HFF-Myc (cell line): ENCODE data around the gene SMOC1.

Experiments
- DNase-seq: peaks from one replicate; pipeline ENCODE4 v3.0.0-alpha.2; 2011; ENCODE audit warnings: low read depth; ENCODE audit errors: extremely low read depth
- H3K4me3 ChIP-seq: replicated peaks from 2 replicates; pipeline ENCODE4 v1.5.1; 2011; ENCODE audit warnings: low read depth, mild to moderate bottlenecking, control low read depth, low read length
- TF ChIP-seq, protein P1 (sequence below): IDR thresholded peaks from 2 replicates; pipeline ENCODE4 v1.5.1; 2012; ENCODE audit warnings: mild to moderate bottlenecking, low read depth, low read length, control low read depth; ENCODE audit errors: missing control alignments

The SMOC1 gene

GRCh38 chr14:69921052-69921451 is 41.8 kb downstream of the SMOC1 start:
- TF ChIP-seq, protein P1, sequence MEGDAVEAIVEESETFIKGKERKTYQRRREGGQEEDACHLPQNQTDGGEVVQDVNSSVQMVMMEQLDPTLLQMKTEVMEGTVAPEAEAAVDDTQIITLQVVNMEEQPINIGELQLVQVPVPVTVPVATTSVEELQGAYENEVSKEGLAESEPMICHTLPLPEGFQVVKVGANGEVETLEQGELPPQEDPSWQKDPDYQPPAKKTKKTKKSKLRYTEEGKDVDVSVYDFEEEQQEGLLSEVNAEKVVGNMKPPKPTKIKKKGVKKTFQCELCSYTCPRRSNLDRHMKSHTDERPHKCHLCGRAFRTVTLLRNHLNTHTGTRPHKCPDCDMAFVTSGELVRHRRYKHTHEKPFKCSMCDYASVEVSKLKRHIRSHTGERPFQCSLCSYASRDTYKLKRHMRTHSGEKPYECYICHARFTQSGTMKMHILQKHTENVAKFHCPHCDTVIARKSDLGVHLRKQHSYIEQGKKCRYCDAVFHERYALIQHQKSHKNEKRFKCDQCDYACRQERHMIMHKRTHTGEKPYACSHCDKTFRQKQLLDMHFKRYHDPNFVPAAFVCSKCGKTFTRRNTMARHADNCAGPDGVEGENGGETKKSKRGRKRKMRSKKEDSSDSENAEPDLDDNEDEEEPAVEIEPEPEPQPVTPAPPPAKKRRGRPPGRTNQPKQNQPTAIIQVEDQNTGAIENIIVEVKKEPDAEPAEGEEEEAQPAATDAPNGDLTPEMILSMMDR, result no peak
- DNase-seq, result no peak
- H3K4me3 ChIP-seq, result no peak overlapping the region

DNA sequence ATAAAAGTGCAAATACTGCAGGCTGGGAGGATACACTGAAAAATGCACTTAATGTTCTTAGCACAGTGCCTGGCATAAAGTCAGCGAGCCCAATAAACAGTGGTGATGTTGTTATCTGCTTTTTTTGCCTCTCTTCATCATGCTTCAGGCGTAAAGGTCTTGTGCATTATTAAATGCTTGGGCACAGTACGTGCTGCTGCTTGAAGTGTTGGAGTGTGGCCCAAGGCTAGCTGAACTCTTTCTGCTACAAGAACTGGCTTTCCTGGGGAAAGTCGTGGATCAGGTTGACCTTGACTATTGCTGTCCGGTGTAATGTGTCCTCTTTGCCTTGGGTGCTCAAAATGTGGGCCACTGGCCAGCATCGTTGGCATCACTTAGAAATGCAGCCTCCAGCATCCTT is 43.0 kb downstream of the SMOC1 start:
- TF ChIP-seq, protein P1, result no peak
- DNase-seq, result no peak
- no peak overlapping the region for H3K4me3 ChIP-seq

- no peak overlapping the region for H3K4me3 ChIP-seq
- no peak for DNase-seq
- TF ChIP-seq, protein P1, result no peak
Observed at GRCh38 chr14:69924201-69924600, 45.0 kb downstream of the SMOC1 start.

DNA sequence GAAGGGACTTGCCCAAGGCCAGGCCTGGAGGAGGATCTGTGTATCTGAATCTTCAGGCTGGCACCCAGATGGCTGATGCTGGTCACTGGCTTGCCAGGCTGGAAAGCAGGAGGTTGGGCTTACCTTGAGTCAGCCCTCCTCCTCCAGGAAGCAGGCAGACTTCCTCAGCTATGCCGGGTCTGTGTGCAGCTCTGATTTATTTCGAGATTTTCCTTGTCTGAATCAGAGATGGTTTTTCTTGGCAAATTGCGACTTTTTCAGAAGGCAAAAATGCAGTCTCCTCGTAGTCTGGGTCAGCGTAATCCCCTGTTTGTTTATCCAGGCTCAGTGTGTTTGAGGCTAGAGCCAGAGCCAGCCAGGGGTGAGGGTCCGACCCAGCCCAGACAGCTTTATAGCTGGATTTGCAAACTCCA is 48.9 kb downstream of the SMOC1 start:
- TF ChIP-seq, protein P1, result no peak
- DNase-seq, result no peak
- H3K4me3 ChIP-seq, result no peak overlapping the region

- no peak for DNase-seq
- TF ChIP-seq, protein P1, result no peak
- no peak overlapping the region for H3K4me3 ChIP-seq
Observed at GRCh38 chr14:69930780-69931379, 51.7 kb downstream of the SMOC1 start.

DNA sequence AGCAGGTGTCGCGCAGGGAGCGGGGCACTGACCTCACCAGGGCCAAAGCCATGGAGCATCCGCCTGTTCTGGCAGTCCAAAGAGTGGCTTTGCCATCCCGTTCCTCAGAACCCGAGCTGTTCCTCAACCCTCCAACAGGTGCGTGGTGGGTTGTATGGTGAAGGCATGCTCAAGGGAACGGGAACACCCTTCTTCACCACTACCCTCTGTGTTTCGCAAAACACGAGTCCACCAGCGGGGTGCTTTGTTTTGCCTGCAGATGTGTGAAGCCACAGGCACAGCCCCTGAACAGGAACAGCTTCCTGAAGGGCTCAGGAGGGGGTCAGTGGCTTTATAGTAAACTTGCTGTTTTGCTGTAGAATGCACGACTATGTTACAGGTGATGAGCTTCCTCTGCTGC is 52.7 kb downstream of the SMOC1 start:
- DNase-seq, result no peak
- TF ChIP-seq, protein P1, result no peak
- no peak overlapping the region for H3K4me3 ChIP-seq

DNA sequence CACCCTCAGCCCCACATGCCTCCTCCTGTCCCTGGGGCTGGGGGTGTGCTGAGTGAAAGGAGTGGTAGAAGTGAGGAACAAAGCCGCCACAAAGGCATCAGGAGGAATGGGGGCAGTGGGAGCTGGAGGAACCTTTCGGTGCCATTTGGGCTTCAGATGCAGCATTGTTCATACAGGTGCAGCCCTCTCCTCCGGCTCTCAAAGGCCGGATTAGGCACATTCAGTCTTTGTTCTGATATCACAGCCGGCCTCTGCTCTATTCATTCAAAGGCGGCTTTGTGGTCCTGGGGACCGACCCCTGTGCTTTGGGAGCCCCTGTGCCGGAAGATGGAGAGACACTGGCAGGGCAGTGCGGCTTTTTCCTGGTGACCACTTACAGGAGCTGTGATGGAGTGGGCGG is 53.2 kb downstream of the SMOC1 start:
- TF ChIP-seq, protein P1, result no peak
- no peak for DNase-seq
- no peak overlapping the region for H3K4me3 ChIP-seq
